Lung (tissue), 12 donors: Measurements from ENCODE around the gene FOXN3. TPM values are rescaled to one million over a fixed set of nuclear protein-coding genes. Genes with fewer than 3 reads are reported as not detected.

Source experiments
- ATAC-seq: fragments of 200-7000 bp; cut with Tn5 transposase; one replicate; pipeline ENCODE4 v1.9.1; 2020; ENCODE audit warnings: moderate number of reproducible peaks; ENCODE audit not compliant: insufficient read depth, low FRiP score
- DNase-seq, 3 donors: peaks; one replicate each; pipeline ENCODE4 v3.0.0-alpha.2; 2013 to 2017
- H3K27ac ChIP-seq, 2 donors: one replicate each; pipeline ENCODE4 v1.5.1; 2013; ENCODE audit warnings: mild to moderate bottlenecking in 2 of 2, moderate library complexity in 2 of 2, control low read depth in 1 of 2, inconsistent platforms in 1 of 2, low read depth in 1 of 2, low read length in 1 of 2
- H3K27me3 ChIP-seq, 3 donors: one replicate each; pipeline ENCODE4 v1.5.1; 2013; ENCODE audit warnings: low read length in 2 of 3; ENCODE audit not compliant: control insufficient read depth in 3 of 3, insufficient read depth in 3 of 3
- H3K36me3 ChIP-seq, 4 donors: one replicate each; pipeline ENCODE4 v1.5.1; 2013; ENCODE audit warnings: low read length in 4 of 4, mild to moderate bottlenecking in 1 of 4, moderate library complexity in 1 of 4; ENCODE audit not compliant: control insufficient read depth in 4 of 4, insufficient read depth in 4 of 4
- H3K4me1 ChIP-seq, 5 donors: one replicate each; pipeline ENCODE4 v1.5.1; 2013; ENCODE audit warnings: low read length in 5 of 5, mild to moderate bottlenecking in 2 of 5, moderate library complexity in 1 of 5; ENCODE audit not compliant: control insufficient read depth in 5 of 5, insufficient read depth in 5 of 5
- H3K4me3 ChIP-seq: one replicate; pipeline ENCODE4 v1.5.1; 2013; ENCODE audit warnings: mild to moderate bottlenecking, control low read depth, moderate library complexity
- H3K9ac ChIP-seq, 2 donors: one replicate each; pipeline ENCODE4 v1.5.1; 2013; ENCODE audit warnings: low read length in 2 of 2, control low read depth in 1 of 2; ENCODE audit not compliant: insufficient read depth in 1 of 2
- H3K9me3 ChIP-seq, 4 donors: one replicate each; pipeline ENCODE4 v1.5.1; 2013; ENCODE audit warnings: low read length in 3 of 4, mild to moderate bottlenecking in 1 of 4, moderate library complexity in 1 of 4; ENCODE audit not compliant: control insufficient read depth in 4 of 4, insufficient read depth in 3 of 4
- WGBS, 2 donors: extraction: QIAGEN DNeasy Blood & Tissue Kit; methylation state at CpG; one replicate each; pipeline ENCODE4 v1.1.7; 2013; 5-methylcytosine and 5-hydroxymethylcytosine counted together
- polyA plus RNA-seq, 2 donors: library from polyadenylated mRNA; stranded (reverse); fragments of 200-250 nt; gene quantifications; one replicate each; pipeline ENCODE4 v1.2.1, GENCODE V29; 2013
- total RNA-seq, 2 donors: library from RNA; depleted of rRNA in 1 of 2; stranded (reverse); fragments of >200 nt in 1 of 2; gene quantifications; one replicate each; pipeline ENCODE4 v1.2.1, GENCODE V29; 2014 to 2021
- TF ChIP-seq, protein P1 (sequence below): IDR thresholded peaks from 2 replicates; pipeline ENCODE4 v1.5.1; 2012; ENCODE audit warnings: mild to moderate bottlenecking; ENCODE audit errors: control extremely low read depth, extremely low read depth
- donor health status: control.
- donor health status: control.
- donor health status: Bipolar disorder and iron deficiency.
- donor health status: healthy.
- donor health status: DM: yes; HTN: yes; CAD: no.

The FOXN3 gene
- total and polyA plus RNA-seq, 4 donors: 12.7 to 69.7 (median 34.9) TPM

DNA sequence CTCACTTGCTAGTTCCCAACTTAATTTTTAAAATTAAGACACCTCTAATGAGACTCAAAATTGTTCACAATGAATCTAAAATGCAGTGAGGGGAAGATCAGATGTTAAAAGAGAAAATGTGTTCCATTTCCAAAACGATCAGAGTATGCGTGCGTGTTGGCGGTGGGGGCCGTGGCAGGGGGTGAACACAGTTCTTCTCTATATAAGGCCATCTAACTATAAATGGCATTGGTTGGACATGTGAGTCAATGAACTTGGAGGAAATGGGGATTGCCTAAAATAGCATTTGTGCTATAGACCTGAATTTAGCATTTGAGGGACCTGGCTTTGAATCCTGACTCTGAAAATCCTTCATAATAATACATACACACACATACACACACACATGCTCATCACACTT lies 149.4 kb downstream of the FOXN3 start:
- DNase-seq (no peak), ATAC-seq (no peak)
- no peaks in the 10 kb centered on the region for H3K27me3 ChIP-seq
- H3K9ac ChIP-seq: no peak overlapping the region
- 92 to 93% methylated on average over 5 of the region's 5 CpGs for WGBS, 2 donors
- no peaks in the 10 kb centered on the region for H3K9me3 ChIP-seq
- H3K4me1 ChIP-seq: peaks cover 0 to 48% (median 0%) of the 10 kb centered on the region in 5 donors
- H3K27ac ChIP-seq: no peak overlapping the region
- H3K4me3 ChIP-seq: no peak overlapping the region
- peaks cover 0 to 2% (median 0%) of the 10 kb centered on the region in 4 donors for H3K36me3 ChIP-seq
- TF ChIP-seq, protein P1, sequence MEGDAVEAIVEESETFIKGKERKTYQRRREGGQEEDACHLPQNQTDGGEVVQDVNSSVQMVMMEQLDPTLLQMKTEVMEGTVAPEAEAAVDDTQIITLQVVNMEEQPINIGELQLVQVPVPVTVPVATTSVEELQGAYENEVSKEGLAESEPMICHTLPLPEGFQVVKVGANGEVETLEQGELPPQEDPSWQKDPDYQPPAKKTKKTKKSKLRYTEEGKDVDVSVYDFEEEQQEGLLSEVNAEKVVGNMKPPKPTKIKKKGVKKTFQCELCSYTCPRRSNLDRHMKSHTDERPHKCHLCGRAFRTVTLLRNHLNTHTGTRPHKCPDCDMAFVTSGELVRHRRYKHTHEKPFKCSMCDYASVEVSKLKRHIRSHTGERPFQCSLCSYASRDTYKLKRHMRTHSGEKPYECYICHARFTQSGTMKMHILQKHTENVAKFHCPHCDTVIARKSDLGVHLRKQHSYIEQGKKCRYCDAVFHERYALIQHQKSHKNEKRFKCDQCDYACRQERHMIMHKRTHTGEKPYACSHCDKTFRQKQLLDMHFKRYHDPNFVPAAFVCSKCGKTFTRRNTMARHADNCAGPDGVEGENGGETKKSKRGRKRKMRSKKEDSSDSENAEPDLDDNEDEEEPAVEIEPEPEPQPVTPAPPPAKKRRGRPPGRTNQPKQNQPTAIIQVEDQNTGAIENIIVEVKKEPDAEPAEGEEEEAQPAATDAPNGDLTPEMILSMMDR: no peak

DNA sequence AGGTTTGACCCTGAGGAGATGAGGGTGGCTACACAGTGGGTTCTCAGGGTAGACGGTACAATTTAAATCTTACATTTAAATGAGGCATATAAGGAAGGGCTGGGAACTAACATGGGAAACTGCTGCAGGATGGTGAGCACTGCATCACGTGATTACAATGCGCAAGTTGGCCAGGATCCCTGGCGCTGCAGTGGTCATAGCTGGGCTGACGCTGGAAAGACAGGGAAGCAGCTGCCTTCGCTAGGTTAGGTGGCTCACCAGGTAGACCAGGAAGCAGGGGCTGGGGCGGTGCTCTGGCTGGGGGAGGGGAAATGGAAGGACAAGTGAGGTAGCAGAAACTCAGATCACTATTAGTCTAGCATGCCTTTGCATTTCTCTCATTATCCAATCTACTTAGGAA lies 149.9 kb downstream of the FOXN3 start:
- WGBS, 2 donors: 94 to 95% methylated on average over 7 of the region's 7 CpGs

DNA sequence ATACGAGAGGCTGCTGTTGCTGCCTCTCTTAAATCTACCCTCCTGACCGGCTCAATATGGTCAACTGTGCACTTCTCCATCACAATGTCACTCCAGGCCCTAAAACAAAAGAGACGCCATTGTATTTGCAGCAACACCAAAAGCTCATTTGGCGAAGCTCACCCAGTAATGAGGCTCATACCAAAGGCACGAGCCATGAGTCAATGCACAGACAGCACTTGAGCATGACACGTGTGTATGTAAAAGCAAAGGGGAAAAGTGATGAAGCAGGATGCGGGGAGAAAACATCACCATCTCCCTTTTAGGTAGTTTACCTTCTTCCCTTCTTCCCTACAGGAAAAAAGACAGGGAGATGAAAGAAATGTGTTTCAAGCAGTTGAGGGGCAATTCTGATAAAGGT lies 150.3 kb downstream of the FOXN3 start:
- Histone ChIP-seq H3K4me1 (peaks cover 0 to 48% (median 0%) of the 10 kb centered on the region in 5 donors), H3K9ac (no peak overlapping the region), H3K4me3 (no peak overlapping the region), H3K36me3 (peaks cover 0 to 2% (median 0%) of the 10 kb centered on the region in 4 donors), H3K27ac (no peak overlapping the region), H3K27me3 (no peaks in the 10 kb centered on the region), H3K9me3 (no peaks in the 10 kb centered on the region)
- TF ChIP-seq, protein P1: no peak
- DNase-seq: no peak
- 95 to 96% methylated on average over 7 of the region's 7 CpGs for WGBS, 2 donors
- ATAC-seq: no peak

More for the DNA sequence above, 149.9 kb downstream of the FOXN3 start:
- Histone ChIP-seq H3K27ac (no peak overlapping the region), H3K4me1 (peaks cover 0 to 48% (median 0%) of the 10 kb centered on the region in 5 donors), H3K9ac (no peak overlapping the region), H3K9me3 (no peaks in the 10 kb centered on the region), H3K36me3 (peaks cover 0 to 2% (median 0%) of the 10 kb centered on the region in 4 donors), H3K4me3 (no peak overlapping the region), H3K27me3 (no peaks in the 10 kb centered on the region)
- DNase-seq (no peak), ATAC-seq (no peak)
- TF ChIP-seq, protein P1: no peak

DNA sequence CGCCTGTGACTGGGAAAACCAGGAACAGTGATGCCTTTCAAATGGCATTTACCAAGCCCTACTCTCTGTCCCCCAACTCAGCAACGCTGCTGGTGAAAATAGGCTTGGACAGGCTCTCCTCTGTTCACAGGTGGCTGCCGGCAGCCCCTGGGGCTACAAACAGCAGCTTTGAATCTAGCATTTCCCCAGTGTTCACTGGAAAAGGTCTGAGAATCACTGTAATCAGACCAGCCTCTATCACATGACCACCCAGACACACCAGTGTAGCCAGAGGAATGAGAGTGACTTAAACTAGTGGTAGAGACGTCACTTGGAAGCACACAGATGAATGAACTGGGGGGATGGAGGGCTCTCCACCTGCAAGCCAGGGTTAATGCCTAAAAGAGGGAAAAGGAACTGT lies 151.8 kb downstream of the FOXN3 start:
- TF ChIP-seq, protein P1: no peak
- WGBS, 2 donors: 95 to 96% methylated on average over 4 of the region's 4 CpGs
- no peak overlapping the region for H3K4me3 ChIP-seq
- H3K4me1 ChIP-seq: peaks cover 0 to 48% (median 0%) of the 10 kb centered on the region in 5 donors
- H3K36me3 ChIP-seq: peaks cover 0 to 2% (median 0%) of the 10 kb centered on the region in 4 donors
- no peaks in the 10 kb centered on the region for H3K27me3 ChIP-seq
- H3K9me3 ChIP-seq: no peaks in the 10 kb centered on the region
- no peak for DNase-seq
- no peak for ATAC-seq
- H3K9ac ChIP-seq: no peak overlapping the region
- H3K27ac ChIP-seq: no peak overlapping the region
